ENCODE data around the gene ICE2. TPM values are rescaled to one million over a fixed set of nuclear protein-coding genes. Genes with fewer than 3 reads are reported as not detected.
A peak's percentile ranks its signal among the peaks of the same experiment; 100 is the strongest.

Gene ICE2
- total and polyA plus RNA-seq, 3 experiments from 2014 or later, result 51.7 to 59.5 (median 57.5) TPM

GRCh38 chr15:60493166-60493565, 14.2 kb upstream of the ICE2 start:
- Histone ChIP-seq H3K36me3 (ENCODE audit: insufficient read depth, low read length) (peaks cover 16% of the 10 kb centered on the region), H3K4me1 (ENCODE audit: insufficient read depth, low read length) (no peaks in the 10 kb centered on the region)
- CTCF ChIA-PET, result interaction anchor here (1.0 kb wide), 1 partner anchor 28 kb away, joined by 4 read pairs; no protein-coding TSS in a partner anchor

GRCh38 chr15:60486742-60487141, 7.8 kb upstream of the ICE2 start:
- H3K36me3 ChIP-seq (ENCODE audit: insufficient read depth, low read length), result no peaks in the 10 kb centered on the region
- H3K9me3 ChIP-seq (ENCODE audit: low read length), result no peaks in the 10 kb centered on the region
- ChIA-PET POLR2A (interaction anchor here (1.0 kb wide), 1 partner anchor 10 kb away, joined by 3 read pairs; no protein-coding TSS in a partner anchor), CTCF (no interaction called here)
- peak overlapping the region in 3 of 8 donors; percentile 44 to 68 (median 52) for H3K27ac Mint-ChIP-seq
- no peak overlapping the region for H3K27ac ChIP-seq (ENCODE audit: low read depth, low read length)
- H3K36me3 Mint-ChIP-seq, result peaks cover 0 to 15% (median 3%) of the 10 kb centered on the region in 3 donors
- peaks cover 10 to 41% (median 37%) of the 10 kb centered on the region in 3 donors for H3K4me1 Mint-ChIP-seq
- H3K4me3 Mint-ChIP-seq, result no peak overlapping the region
- no peaks in the 10 kb centered on the region for H3K27me3 ChIP-seq (ENCODE audit: insufficient read depth, low read length, poor library complexity, severe bottlenecking)
- no peaks in the 10 kb centered on the region for H3K27me3 Mint-ChIP-seq
- DNase-seq, result no peak
- no peaks in the 10 kb centered on the region for H3K9me3 Mint-ChIP-seq
- H3K4me1 ChIP-seq (ENCODE audit: insufficient read depth, low read length), result peaks cover 4% of the 10 kb centered on the region
- no peak overlapping the region for H3K4me3 ChIP-seq (ENCODE audit: low read length)

More at GRCh38 chr15:60493166-60493565, 14.2 kb upstream of the ICE2 start:
- Histone ChIP-seq H3K4me3 (ENCODE audit: low read length) (no peak overlapping the region), H3K9me3 (ENCODE audit: low read length) (no peaks in the 10 kb centered on the region), H3K27ac (ENCODE audit: low read depth, low read length) (no peak overlapping the region), H3K27me3 (ENCODE audit: insufficient read depth, low read length, poor library complexity, severe bottlenecking) (no peaks in the 10 kb centered on the region)
- Mint-ChIP-seq H3K36me3 (peaks cover 0 to 60% (median 26%) of the 10 kb centered on the region in 3 donors), H3K4me3 (no peak overlapping the region), H3K27ac (peak overlapping the region in 3 of 8 donors; percentile 26 to 82 (median 42)), H3K4me1 (peaks cover 3 to 28% (median 27%) of the 10 kb centered on the region in 3 donors), H3K9me3 (no peaks in the 10 kb centered on the region), H3K27me3 (no peaks in the 10 kb centered on the region)
- DNase-seq, result no peak
- POLR2A ChIA-PET, result no interaction called here

GRCh38 chr15:60485365-60486055, 6.6 kb upstream of the ICE2 start:
- no peaks in the 10 kb centered on the region for H3K27me3 Mint-ChIP-seq
- Histone ChIP-seq H3K27ac (ENCODE audit: low read depth, low read length) (no peak overlapping the region), H3K27me3 (ENCODE audit: insufficient read depth, low read length, poor library complexity, severe bottlenecking) (no peaks in the 10 kb centered on the region), H3K4me1 (ENCODE audit: insufficient read depth, low read length) (peaks cover 4% of the 10 kb centered on the region), H3K4me3 (ENCODE audit: low read length) (no peak overlapping the region), H3K9me3 (ENCODE audit: low read length) (no peaks in the 10 kb centered on the region), H3K36me3 (ENCODE audit: insufficient read depth, low read length) (no peaks in the 10 kb centered on the region)
- DNase-seq, result no peak
- peak overlapping the region in 7 of 8 donors; percentile 4 to 88 (median 56) for H3K27ac Mint-ChIP-seq
- H3K4me3 Mint-ChIP-seq, result peak overlapping the region in 1 of 7 donors; percentile 34
- ChIA-PET CTCF (no interaction called here), POLR2A (interaction anchor here (1.0 kb wide), 1 partner anchor 11 kb away, joined by 3 read pairs; no protein-coding TSS in a partner anchor)
- H3K4me1 Mint-ChIP-seq, result peaks cover 8 to 47% (median 32%) of the 10 kb centered on the region in 3 donors
- H3K9me3 Mint-ChIP-seq, result no peaks in the 10 kb centered on the region
- H3K36me3 Mint-ChIP-seq, result peaks cover 0 to 11% (median 3%) of the 10 kb centered on the region in 3 donors

GRCh38 chr15:60483042-60483441, 4.1 kb upstream of the ICE2 start:
- no peaks in the 10 kb centered on the region for H3K27me3 ChIP-seq (ENCODE audit: insufficient read depth, low read length, poor library complexity, severe bottlenecking)
- no peaks in the 10 kb centered on the region for H3K9me3 ChIP-seq (ENCODE audit: low read length)
- POLR2A ChIA-PET, result no interaction called here
- H3K27me3 Mint-ChIP-seq, result peaks cover 0 to 2% of the 10 kb centered on the region in 2 donors
- no peak for DNase-seq
- H3K4me1 ChIP-seq (ENCODE audit: insufficient read depth, low read length), result peaks cover 20% of the 10 kb centered on the region
- H3K9me3 Mint-ChIP-seq, result no peaks in the 10 kb centered on the region
- CTCF ChIA-PET, result interaction anchor here (1.1 kb wide), 1 partner anchor 124 kb away, joined by 3 read pairs; no protein-coding TSS in a partner anchor
- H3K4me3 Mint-ChIP-seq, result peak overlapping the region in 1 of 7 donors; percentile 71
- H3K27ac ChIP-seq (ENCODE audit: low read depth, low read length), result no peak overlapping the region
- no peak overlapping the region for H3K4me3 ChIP-seq (ENCODE audit: low read length)
- peak overlapping the region in 3 of 8 donors; percentile 68 to 76 (median 72) for H3K27ac Mint-ChIP-seq
- peaks cover 28 to 65% (median 52%) of the 10 kb centered on the region in 3 donors for H3K4me1 Mint-ChIP-seq
- H3K36me3 Mint-ChIP-seq, result peaks cover 0 to 18% (median 3%) of the 10 kb centered on the region in 3 donors
- no peaks in the 10 kb centered on the region for H3K36me3 ChIP-seq (ENCODE audit: insufficient read depth, low read length)

GRCh38 chr15:60480888-60481287, 1.9 kb upstream of the ICE2 start:
- peaks cover 0 to 2% of the 10 kb centered on the region in 2 donors for H3K27me3 Mint-ChIP-seq
- H3K4me3 Mint-ChIP-seq, result peak overlapping the region in 2 of 7 donors; percentile 23 to 96
- DNase-seq, result no peak
- no peaks in the 10 kb centered on the region for H3K9me3 Mint-ChIP-seq
- Histone ChIP-seq H3K9me3 (ENCODE audit: low read length) (no peaks in the 10 kb centered on the region), H3K36me3 (ENCODE audit: insufficient read depth, low read length) (no peaks in the 10 kb centered on the region), H3K27me3 (ENCODE audit: insufficient read depth, low read length, poor library complexity, severe bottlenecking) (no peaks in the 10 kb centered on the region), H3K4me1 (ENCODE audit: insufficient read depth, low read length) (peaks cover 38% of the 10 kb centered on the region), H3K27ac (ENCODE audit: low read depth, low read length) (no peak overlapping the region), H3K4me3 (ENCODE audit: low read length) (no peak overlapping the region)
- H3K4me1 Mint-ChIP-seq, result peaks cover 44 to 78% (median 64%) of the 10 kb centered on the region in 3 donors
- POLR2A ChIA-PET, result no interaction called here
- H3K36me3 Mint-ChIP-seq, result peaks cover 0 to 25% (median 3%) of the 10 kb centered on the region in 3 donors
- H3K27ac Mint-ChIP-seq, result peak overlapping the region in 3 of 8 donors; percentile 96 to 99 (median 99)
- CTCF ChIA-PET, result interaction anchor here (1.3 kb wide), 1 partner anchor 120 kb away, joined by 3 read pairs; no protein-coding TSS in a partner anchor

- H3K27me3 Mint-ChIP-seq, result peaks cover 0 to 2% of the 10 kb centered on the region in 2 donors
- CTCF ChIA-PET, result interaction anchor here (1.2 to 1.3 kb wide), 2 partner anchors 39 to 119 kb away, joined by 3 read pairs; no protein-coding TSS in a partner anchor
- DNase-seq, result no peak
- H3K4me1 Mint-ChIP-seq, result peaks cover 44 to 74% (median 59%) of the 10 kb centered on the region in 3 donors
- H3K27ac Mint-ChIP-seq, result peak overlapping the region; percentile 18 to 100 (median 98)
- Histone ChIP-seq H3K27me3 (ENCODE audit: insufficient read depth, low read length, poor library complexity, severe bottlenecking) (no peaks in the 10 kb centered on the region), H3K9me3 (ENCODE audit: low read length) (no peaks in the 10 kb centered on the region), H3K27ac (ENCODE audit: low read depth, low read length) (no peak overlapping the region), H3K36me3 (ENCODE audit: insufficient read depth, low read length) (no peaks in the 10 kb centered on the region), H3K4me1 (ENCODE audit: insufficient read depth, low read length) (peaks cover 35% of the 10 kb centered on the region), H3K4me3 (ENCODE audit: low read length) (peak overlapping the region; percentile 92)
- H3K4me3 Mint-ChIP-seq, result peak overlapping the region; percentile 94 to 99 (median 96)
- H3K36me3 Mint-ChIP-seq, result peaks cover 0 to 26% (median 3%) of the 10 kb centered on the region in 3 donors
- POLR2A ChIA-PET, result interaction anchor here (2.8 kb wide), 1 partner anchor 82 kb away, joined by 9 read pairs; the partner anchor contains the start of gene ANXA2
- H3K9me3 Mint-ChIP-seq, result no peaks in the 10 kb centered on the region
These were observed 1.2 kb upstream of the ICE2 start for GRCh38 chr15:60480149-60480548.

GRCh38 chr15:60479361-60480110, 594 bp upstream of the ICE2 start:
- Mint-ChIP-seq H3K36me3 (peaks cover 5 to 32% (median 6%) of the 10 kb centered on the region in 3 donors), H3K27ac (peak overlapping the region; percentile 96 to 100 (median 98)), H3K4me3 (peak overlapping the region; percentile 94 to 99 (median 96)), H3K27me3 (peaks cover 0 to 2% of the 10 kb centered on the region in 2 donors), H3K4me1 (peaks cover 49 to 76% (median 59%) of the 10 kb centered on the region in 3 donors), H3K9me3 (no peaks in the 10 kb centered on the region)
- ChIA-PET POLR2A (interaction anchor here (0.6 to 2.8 kb wide), 2 partner anchors 81 to 101 kb away, joined by 3 to 9 read pairs; partner anchors contain the start of gene ANXA2), CTCF (interaction anchor here (0.8 to 1.2 kb wide), 3 partner anchors 38 to 437 kb away, joined by 3 to 4 read pairs (median 4); no protein-coding TSS in a partner anchor)
- H3K36me3 ChIP-seq (ENCODE audit: insufficient read depth, low read length), result no peaks in the 10 kb centered on the region
- H3K9me3 ChIP-seq (ENCODE audit: low read length), result no peaks in the 10 kb centered on the region
- H3K27ac ChIP-seq (ENCODE audit: low read depth, low read length), result peak overlapping the region; percentile 93
- H3K27me3 ChIP-seq (ENCODE audit: insufficient read depth, low read length, poor library complexity, severe bottlenecking), result no peaks in the 10 kb centered on the region
- peaks cover 35% of the 10 kb centered on the region for H3K4me1 ChIP-seq (ENCODE audit: insufficient read depth, low read length)
- DNase-seq, result no peak
- peak overlapping the region; percentile 92 for H3K4me3 ChIP-seq (ENCODE audit: low read length)
